Measurements from ENCODE around the gene PSMA7.
A peak's percentile ranks its signal among the peaks of the same experiment; 100 is the strongest.

PSMA7 gene

DNA sequence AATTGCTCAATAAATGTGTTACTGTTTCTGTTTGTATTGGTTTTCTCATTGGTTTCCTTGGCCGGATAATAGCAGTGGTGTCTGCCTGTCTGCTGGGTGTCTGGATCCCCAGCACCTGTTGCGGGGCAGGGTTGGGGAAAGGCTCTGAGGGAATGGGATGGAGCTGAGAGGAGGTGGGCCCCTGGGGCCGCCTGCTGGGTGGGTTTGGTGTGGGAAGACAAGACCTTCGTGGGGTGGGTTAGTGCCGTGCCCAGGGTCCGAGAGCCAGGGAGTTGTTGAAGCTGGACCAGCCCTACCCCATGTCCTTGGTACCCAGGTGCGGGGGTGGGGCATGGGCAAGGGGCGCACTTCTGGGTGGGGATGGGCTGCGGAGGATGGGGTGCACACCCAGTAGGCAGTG, 4.3 kb upstream of the PSMA7 start:
- no peak for DNase-seq (ENCODE audit: low read depth)
- TF ChIP-seq, protein P1, sequence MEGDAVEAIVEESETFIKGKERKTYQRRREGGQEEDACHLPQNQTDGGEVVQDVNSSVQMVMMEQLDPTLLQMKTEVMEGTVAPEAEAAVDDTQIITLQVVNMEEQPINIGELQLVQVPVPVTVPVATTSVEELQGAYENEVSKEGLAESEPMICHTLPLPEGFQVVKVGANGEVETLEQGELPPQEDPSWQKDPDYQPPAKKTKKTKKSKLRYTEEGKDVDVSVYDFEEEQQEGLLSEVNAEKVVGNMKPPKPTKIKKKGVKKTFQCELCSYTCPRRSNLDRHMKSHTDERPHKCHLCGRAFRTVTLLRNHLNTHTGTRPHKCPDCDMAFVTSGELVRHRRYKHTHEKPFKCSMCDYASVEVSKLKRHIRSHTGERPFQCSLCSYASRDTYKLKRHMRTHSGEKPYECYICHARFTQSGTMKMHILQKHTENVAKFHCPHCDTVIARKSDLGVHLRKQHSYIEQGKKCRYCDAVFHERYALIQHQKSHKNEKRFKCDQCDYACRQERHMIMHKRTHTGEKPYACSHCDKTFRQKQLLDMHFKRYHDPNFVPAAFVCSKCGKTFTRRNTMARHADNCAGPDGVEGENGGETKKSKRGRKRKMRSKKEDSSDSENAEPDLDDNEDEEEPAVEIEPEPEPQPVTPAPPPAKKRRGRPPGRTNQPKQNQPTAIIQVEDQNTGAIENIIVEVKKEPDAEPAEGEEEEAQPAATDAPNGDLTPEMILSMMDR (conservative IDR thresholded peaks at IDR 0.05; ENCODE audit: low read length): no peak
- no peak overlapping the region for H3K4me3 ChIP-seq (ENCODE audit: low read length)

DNA sequence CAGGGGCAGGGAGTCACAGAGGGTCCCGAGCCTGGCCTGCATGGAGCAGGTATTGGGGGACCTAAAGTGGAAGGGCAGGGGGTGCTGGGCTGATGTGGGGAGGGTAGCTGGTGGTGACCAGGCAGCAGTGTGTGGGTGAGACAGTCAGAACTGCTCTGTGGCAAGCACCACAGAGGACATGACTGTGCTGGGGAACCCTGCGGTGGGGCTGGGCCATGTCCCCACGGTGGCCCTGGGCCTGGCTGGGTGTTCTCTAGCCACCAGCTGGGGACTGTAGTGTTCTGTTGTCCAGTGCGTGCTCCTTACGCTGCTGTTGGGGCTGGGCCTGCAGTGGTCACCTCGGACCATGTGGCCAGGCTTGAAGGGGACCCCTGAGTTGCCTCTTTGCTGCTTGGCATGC, 3.9 kb upstream of the PSMA7 start:
- DNase-seq (ENCODE audit: low read depth): no peak
- TF ChIP-seq, protein P1 (conservative IDR thresholded peaks at IDR 0.05; ENCODE audit: low read length): no peak
- H3K4me3 ChIP-seq (ENCODE audit: low read length): no peak overlapping the region

- no peak overlapping the region for H3K4me3 ChIP-seq (ENCODE audit: low read length)
- TF ChIP-seq, protein P1 (conservative IDR thresholded peaks at IDR 0.05; ENCODE audit: low read length): no peak
- DNase-seq (ENCODE audit: low read depth): no peak
These were observed 3.0 kb upstream of the PSMA7 start for GRCh38 chr20:62146019-62146755.

GRCh38 chr20:62145688-62146018, 2.5 kb upstream of the PSMA7 start:
- no peak overlapping the region for H3K4me3 ChIP-seq (ENCODE audit: low read length)
- TF ChIP-seq, protein P1 (conservative IDR thresholded peaks at IDR 0.05; ENCODE audit: low read length): no peak
- DNase-seq (ENCODE audit: low read depth): no peak

DNA sequence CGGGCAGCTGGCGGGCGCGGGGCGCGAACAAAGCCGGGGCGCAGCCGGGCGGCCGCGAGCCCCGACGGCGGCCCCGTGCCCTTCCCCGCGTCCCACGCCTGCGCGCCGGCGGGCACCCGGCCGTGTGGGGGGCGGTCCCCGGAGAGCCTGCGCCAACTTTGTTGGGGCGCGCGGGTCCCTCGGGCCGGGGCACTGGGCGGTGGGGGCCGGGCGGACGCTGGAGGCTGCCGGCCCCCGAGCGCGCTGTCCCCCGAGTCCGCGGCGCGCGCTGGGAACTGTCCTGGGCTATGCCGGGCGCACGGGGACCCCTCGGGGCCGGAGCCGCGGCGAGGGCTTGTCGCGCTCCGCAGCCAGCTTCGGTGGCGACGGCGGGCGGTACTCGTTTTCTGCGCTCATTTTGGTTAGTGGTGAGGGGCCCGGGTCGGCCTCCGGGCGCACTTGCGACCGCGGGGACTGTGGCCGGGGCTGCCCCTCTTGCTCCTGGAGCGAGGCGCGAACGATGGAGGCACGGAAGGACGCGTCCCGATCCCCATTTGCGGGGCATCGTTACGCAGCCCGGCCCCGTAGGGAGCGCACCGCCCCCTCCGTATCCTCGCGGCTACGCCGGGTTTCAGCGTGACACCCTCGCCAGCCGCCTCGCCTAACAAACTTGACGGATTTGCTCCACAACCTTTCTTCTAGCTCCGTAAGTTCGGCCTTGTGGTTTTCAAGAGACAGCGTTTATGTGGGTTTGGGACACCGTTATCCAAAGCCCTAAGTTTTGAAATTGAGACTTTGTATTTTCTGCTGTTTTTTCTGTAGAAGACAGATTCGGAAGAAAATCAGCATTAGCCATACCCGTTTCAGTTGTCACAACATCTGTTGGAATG, 997 bp upstream of the PSMA7 start:
- TF ChIP-seq, protein P1 (conservative IDR thresholded peaks at IDR 0.05; ENCODE audit: low read length): no peak
- peak overlapping the region; percentile 70 for H3K4me3 ChIP-seq (ENCODE audit: low read length)
- peak; percentile 69 for DNase-seq (ENCODE audit: low read depth)

- peak overlapping the region; percentile 65 for H3K4me3 ChIP-seq (ENCODE audit: low read length)
- no peak for DNase-seq (ENCODE audit: low read depth)
- TF ChIP-seq, protein P1 (conservative IDR thresholded peaks at IDR 0.05; ENCODE audit: low read length): no peak
These were observed 728 bp downstream of the PSMA7 start for GRCh38 chr20:62142252-62143080.
